NCI-H748 (cell line): ENCODE measurements around the gene AARS1.
"Not testable (repeated sequence)": the region's sequence is repeated elsewhere in the genome, so short reads cannot be mapped to it uniquely, and the experiment has no call there.

Experiments used
- DNase-seq: peaks from one replicate; lab custom pipeline; 2025; ENCODE audit not compliant: unreplicated experiment; lab: John Stamatoyannopoulos, UW

Gene AARS1

DNA sequence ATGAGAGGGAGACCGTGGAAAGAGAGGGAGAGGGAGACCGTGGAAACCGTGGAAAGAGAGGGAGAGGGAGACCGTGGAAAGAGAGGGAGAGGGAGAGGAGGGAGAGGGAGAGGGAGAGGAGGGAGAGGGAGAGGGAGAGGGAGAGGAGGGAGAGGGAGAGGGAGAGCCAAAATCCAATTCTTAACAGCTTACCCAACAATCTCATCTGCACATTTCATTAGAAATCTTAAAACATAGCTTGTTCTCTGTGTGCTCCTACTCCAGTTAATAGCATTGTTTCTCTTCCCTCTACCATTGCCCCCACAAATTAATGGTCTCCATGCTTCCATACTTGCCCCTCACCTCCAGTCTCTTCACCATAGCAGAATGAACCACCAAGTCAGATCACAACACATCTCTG, 63.9 kb downstream of the AARS1 start:
- not testable (repeated sequence) for DNase-seq

DNA sequence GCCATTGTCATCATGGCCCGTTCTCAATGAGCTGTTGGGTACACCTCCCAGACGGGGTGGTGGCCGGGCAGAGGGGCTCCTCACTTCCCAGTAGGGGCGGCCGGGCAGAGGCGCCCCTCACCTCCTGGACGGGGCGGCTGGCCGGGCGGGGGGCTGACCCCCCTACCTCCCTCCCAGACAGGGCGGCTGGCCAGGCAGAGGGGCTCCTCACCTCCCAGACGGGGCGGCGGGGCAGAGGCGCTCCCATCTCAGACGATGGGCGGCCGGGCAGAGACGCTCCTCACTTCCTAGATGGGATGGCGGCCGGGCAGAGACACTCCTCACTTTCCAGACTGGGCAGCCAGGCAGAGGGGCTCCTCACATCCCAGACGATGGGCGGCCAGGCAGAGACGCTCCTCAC, 64.7 kb downstream of the AARS1 start:
- DNase-seq: not testable (repeated sequence)

DNA sequence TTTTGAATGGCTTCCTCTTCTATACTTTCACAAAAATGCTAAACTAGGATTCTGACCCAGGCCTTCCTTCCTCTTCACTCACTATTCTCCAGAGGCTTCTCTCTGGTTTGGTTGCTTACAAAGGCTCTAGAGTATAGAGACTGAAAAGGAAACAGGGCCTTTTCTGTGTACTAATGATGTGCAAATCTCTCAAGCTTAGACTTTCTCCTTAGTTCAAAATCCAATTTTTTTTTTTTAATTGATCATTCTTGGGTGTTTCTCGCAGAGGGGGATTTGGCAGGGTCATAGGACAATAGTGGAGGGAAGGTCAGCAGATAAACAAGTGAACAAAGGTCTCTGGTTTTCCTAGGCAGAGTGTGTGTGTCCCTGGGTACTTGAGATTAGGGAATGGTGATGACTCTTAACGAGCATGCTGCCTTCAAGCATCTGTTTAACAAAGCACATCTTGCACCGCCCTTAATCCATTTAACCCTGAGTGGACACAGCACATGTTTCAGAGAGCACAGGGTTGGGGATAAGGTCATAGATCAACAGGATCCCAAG, 65.3 kb downstream of the AARS1 start:
- DNase-seq: not testable (repeated sequence)

DNA sequence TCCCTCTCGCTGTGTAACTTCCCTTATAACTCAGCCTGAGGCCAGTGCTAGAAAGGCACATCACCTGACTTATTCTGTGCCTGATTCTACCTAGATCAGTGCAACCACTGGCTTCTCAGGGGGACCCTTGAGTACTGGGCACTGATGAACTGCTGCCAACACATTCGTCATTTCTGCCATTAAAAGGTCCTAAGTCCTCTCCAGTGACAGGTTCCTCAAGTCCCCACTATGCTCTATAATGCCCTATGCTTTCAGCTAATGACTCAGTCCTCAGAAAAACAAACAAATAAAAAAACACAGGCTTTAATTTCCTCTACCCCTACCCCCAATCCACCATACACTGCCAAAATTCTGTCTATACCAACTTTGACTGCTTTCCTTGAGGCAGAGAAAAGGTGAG, 66.1 kb downstream of the AARS1 start:
- not testable (repeated sequence) for DNase-seq

DNA sequence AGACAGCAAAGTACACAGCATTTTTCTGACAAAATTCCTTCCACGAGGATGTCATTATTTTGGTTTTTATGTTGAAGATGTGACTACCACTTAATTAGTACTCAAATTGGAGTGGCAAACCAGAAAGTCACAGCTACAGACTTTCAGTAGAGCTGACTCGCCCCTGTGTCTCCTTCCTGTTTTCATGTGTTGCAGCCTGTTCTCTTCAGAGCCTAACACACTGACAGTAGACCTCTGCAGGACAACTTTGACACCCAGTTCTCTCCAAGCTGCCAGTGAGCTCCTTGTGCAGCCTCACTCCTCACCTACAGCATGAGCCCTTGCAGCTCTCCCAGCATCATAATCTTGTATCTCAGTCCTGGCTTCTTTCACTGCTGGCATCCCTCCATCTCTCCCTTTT, 66.7 kb downstream of the AARS1 start:
- DNase-seq: not testable (repeated sequence)

DNA sequence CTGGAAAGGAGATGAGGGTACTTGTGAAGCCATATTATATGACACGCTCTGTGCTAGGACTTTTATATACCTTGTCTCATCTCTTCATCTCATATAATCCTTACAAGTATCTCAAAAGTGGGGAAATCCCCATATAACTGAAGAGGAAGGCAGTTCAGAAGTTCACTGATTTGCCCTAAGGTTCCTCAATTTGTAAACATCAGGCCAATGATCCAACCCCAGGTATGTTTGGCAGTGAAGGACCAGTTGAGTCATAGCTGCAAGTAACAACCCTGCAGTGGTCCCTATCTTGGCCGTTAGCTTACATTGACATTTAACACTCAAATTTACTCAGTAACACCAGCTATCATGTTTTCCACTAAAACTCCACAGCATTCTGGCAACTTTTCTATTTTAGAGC, 70.7 kb downstream of the AARS1 start:
- not testable (repeated sequence) for DNase-seq

DNA sequence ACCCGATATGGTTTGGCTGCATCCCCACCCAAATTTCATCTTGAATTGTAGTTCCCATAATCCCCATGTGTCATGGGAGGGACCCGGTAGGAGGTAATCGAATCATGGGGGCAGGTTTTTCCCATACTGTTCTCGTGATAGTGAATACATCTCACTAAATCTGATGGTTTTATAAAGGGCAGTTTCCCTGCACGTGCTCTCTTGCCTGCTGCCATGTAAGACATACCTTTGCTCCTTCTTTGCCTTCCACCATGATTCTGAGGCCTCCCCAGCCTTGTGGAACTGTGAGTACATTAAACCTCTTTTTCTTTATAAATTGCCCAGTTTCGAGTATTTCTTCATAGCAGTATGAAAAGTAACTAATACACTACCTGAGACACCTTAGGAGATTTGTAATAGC, 82.9 kb downstream of the AARS1 start:
- not testable (repeated sequence) for DNase-seq

DNA sequence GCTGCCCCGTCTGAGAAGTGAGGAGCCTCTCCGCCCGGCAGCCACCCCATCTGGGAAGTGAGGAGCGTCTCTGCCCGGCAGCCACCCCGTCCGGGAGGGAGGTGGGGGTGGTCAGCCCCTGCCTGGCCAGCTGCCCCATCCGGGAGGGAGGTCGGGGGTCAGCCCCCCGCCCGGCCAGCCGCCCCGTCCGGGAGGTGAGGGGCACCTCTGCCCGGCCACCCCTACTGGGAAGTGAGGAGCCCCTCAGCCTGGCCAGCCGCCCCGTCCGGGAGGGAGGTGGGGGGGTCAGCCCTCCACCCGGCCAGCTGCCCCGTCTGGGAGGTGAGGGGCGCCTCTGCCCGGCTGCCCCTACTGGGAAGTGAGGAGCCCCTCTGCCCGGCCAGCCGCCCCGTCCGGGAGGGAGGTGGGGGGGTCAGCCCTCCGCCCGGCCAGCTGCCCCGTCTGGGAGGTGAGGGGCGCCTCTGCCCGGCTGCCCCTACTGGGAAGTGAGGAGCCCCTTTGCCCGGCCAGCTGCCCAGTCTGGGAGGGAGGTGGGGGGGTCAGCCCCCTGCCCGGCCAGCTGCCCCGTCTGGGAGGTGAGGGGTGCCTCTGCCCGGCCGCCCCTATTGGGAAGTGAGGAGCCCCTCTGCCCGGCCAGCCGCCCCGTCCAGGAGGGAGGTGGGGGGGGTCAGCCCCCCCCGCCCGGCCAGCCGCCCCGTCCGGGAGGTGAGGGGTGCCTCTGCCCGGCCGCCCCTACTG, 84.5 kb downstream of the AARS1 start:
- DNase-seq: not testable (repeated sequence)

DNA sequence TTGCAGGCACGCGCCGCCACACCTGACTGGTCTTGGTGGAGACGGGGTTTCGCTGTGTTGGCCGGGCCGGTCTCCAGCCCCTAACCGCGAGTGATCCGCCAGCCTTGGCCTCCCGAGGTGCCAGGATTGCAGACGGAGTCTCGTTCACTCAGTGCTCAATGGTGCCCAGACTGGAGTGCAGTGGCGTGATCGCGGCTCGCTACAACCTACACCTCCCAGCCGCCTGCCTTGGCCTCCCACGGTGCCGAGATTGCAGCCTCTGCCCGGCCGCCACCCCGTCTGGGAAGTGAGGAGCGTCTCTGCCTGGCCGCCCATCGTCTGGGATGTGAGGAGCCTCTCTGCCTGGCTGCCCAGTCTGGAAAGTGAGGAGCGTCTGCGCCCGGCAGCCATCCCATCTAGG, 85.3 kb downstream of the AARS1 start:
- not testable (repeated sequence) for DNase-seq

DNA sequence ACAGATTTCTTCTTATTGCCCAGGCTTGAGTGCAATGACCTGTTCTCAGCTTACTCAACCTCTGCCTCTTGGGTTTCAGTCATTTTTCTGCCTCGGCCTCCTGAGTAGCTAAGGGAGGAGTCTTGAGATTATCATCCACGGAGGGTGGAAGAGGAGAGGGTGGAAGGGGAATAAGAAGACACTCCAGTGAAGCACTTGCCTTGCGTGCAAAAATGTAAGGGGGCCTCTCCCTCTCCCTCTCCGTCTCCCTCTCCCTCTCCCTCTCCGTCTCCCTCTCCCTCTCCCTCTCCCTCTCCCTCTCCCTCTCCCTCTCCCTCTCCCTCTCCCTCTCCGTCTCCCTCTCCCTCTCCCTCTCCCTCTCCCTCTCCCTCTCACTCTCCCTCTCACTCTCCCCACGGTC, 85.8 kb downstream of the AARS1 start:
- not testable (repeated sequence) for DNase-seq
